PC-9 (cell line): Measurements from ENCODE around the gene CPLX4. TPM values are rescaled to one million over a fixed set of nuclear protein-coding genes. Genes with fewer than 3 reads are reported as not detected.

ENCODE experiments used
- BruUV-seq: library from RNA; stranded (reverse); fragments of 400-500 nt; replicated peaks from 2 replicates; lab custom pipeline; 2021; lab: Mats Ljungman, UMichigan
- CTCF ChIA-PET: fragments of 300-600 bp; sonication (Branson Sonifier 250); formaldehyde crosslinking; loops from one replicate; lab custom pipeline; 2022; ENCODE audit warnings: antibody characterized with exemption; lab: Charles Lee
- POLR2A ChIA-PET: fragments of 300-600 bp; sonication (Branson Sonifier 250); formaldehyde crosslinking; loops from one replicate; lab custom pipeline; 2022; ENCODE audit warnings: antibody characterized with exemption; ENCODE audit not compliant: unreplicated experiment; lab: Charles Lee
- DNase-seq, 2 experiments: peaks; one replicate each; pipeline versions ENCODE4 v3.0.0 to v3.0.0-alpha.2; 2015 to 2022; ENCODE audit warnings: mixed read lengths in 1 of 2
- H2AFZ ChIP-seq: fragments of 200-600 bp; sonication (generic); 2 replicates; pipeline ENCODE4 v1.8.1; 2017; ENCODE audit warnings: antibody characterized with exemption
- H3F3A ChIP-seq: fragments of 200-600 bp; sonication (generic); 2 replicates; pipeline ENCODE4 v1.8.1; 2017; ENCODE audit warnings: antibody characterized with exemption, mild to moderate bottlenecking, low read depth; ENCODE audit not compliant: insufficient read depth
- H3K27ac ChIP-seq: fragments of 200-600 bp; sonication (generic); 2 replicates; pipeline ENCODE4 v1.6.1; 2016; ENCODE audit warnings: mixed run types
- H3K27me3 ChIP-seq: fragments of 200-600 bp; sonication (generic); 2 replicates; pipeline ENCODE4 v1.6.1; 2016; ENCODE audit warnings: low read depth, mixed run types; ENCODE audit not compliant: insufficient read depth
- H3K36me3 ChIP-seq: fragments of 200-600 bp; sonication (generic); 2 replicates; pipeline ENCODE4 v1.6.1; 2016; ENCODE audit warnings: low read depth, mixed run types
- H3K4me1 ChIP-seq: fragments of 200-600 bp; sonication (generic); replicated peaks from 2 replicates; pipeline ENCODE4 v1.6.1; 2016; ENCODE audit warnings: mixed run types; ENCODE audit not compliant: insufficient read depth
- H3K4me2 ChIP-seq: fragments of 200-600 bp; sonication (generic); 2 replicates; pipeline ENCODE4 v1.6.1; 2017; ENCODE audit warnings: mixed run types
- H3K4me3 ChIP-seq: fragments of 200-600 bp; sonication (generic); 2 replicates; pipeline ENCODE4 v1.6.1; 2016; ENCODE audit warnings: mixed run types
- H3K79me2 ChIP-seq: fragments of 200-600 bp; sonication (generic); 2 replicates; pipeline ENCODE4 v1.6.1; 2017; ENCODE audit warnings: low read depth, mixed run types
- H3K9me2 ChIP-seq: fragments of 200-600 bp; sonication (generic); 2 replicates; pipeline ENCODE4 v1.8.1; 2017; ENCODE audit warnings: mild to moderate bottlenecking; ENCODE audit not compliant: insufficient read depth
- H3K9me3 ChIP-seq: fragments of 200-600 bp; sonication (generic); 2 replicates; pipeline ENCODE4 v1.8.1; 2016; ENCODE audit warnings: low read depth; ENCODE audit not compliant: insufficient read depth
- H4K20me1 ChIP-seq: fragments of 200-600 bp; sonication (generic); 2 replicates; pipeline ENCODE4 v1.8.1; 2017; ENCODE audit not compliant: insufficient read depth
- CTCF ChIP-seq: fragments of 200-600 bp; sonication (generic); conservative IDR thresholded peaks from 2 replicates; pipeline ENCODE4 v1.6.1; 2017; ENCODE audit warnings: mixed run types, antibody characterized with exemption, mild to moderate bottlenecking, moderate library complexity
- EZH2 ChIP-seq: fragments of 200-600 bp; sonication (generic); IDR thresholded peaks from 2 replicates; pipeline ENCODE4 v1.8.0; 2017; ENCODE audit warnings: antibody characterized with exemption, low read depth
- intact Hi-C: fragments of 100-400 bp; cut with micrococcal nuclease; formaldehyde crosslinking; loops from one replicate; pipeline ENCODE4 v1.10.0; 2022; ENCODE audit not compliant: unreplicated experiment
- total RNA-seq: library from RNA; stranded (reverse); gene quantifications from 2 replicates; pipeline ENCODE4 v1.2.3, GENCODE V29; 2021

The CPLX4 gene
- total RNA-seq, 1 experiment from 2014 or later: not detected

GRCh38 chr18:59354731-59355130 lies 36.3 kb upstream of the CPLX4 start:
- H3K4me3 ChIP-seq: no peak overlapping the region
- H3K9me3 ChIP-seq: no peaks in the 10 kb centered on the region
- intact Hi-C loops: loop anchor here (5.0 kb wide), 1 partner anchor 48 kb away; no protein-coding TSS in a partner anchor
- H3K27me3 ChIP-seq: no peaks in the 10 kb centered on the region
- BruUV-seq: no TSS peak
- POLR2A ChIA-PET: no interaction called here
- no peak overlapping the region for H3K27ac ChIP-seq
- peaks cover 17% of the 10 kb centered on the region for H3K4me1 ChIP-seq
- H2AFZ ChIP-seq: no peak overlapping the region
- peaks cover 50% of the 10 kb centered on the region for H3K79me2 ChIP-seq
- no peaks in the 10 kb centered on the region for H3K9me2 ChIP-seq
- CTCF ChIA-PET: no interaction called here
- no peak overlapping the region for H3K4me2 ChIP-seq
- H4K20me1 ChIP-seq: peaks cover 44% of the 10 kb centered on the region
- TF ChIP-seq CTCF (no peak), EZH2 (no peak)
- H3F3A ChIP-seq: peaks cover 6% of the 10 kb centered on the region; the same call in 1 of the 2 replicates
- no peak for DNase-seq
- peaks cover 63% of the 10 kb centered on the region for H3K36me3 ChIP-seq

- H3K4me2 ChIP-seq: no peak overlapping the region
- no peaks in the 10 kb centered on the region for H3K27me3 ChIP-seq
- peaks cover 41% of the 10 kb centered on the region for H3K79me2 ChIP-seq
- H3K27ac ChIP-seq: no peak overlapping the region
- H3K4me1 ChIP-seq: peaks cover 17% of the 10 kb centered on the region
- peaks cover 2% of the 10 kb centered on the region; the same call in 1 of the 2 replicates for H3F3A ChIP-seq
- TF ChIP-seq EZH2 (no peak), CTCF (no peak)
- peaks cover 44% of the 10 kb centered on the region for H4K20me1 ChIP-seq
- intact Hi-C loops: no loop called here
- ChIA-PET CTCF (no interaction called here), POLR2A (no interaction called here)
- H3K9me2 ChIP-seq: no peaks in the 10 kb centered on the region
- peaks cover 77% of the 10 kb centered on the region for H3K36me3 ChIP-seq
- H3K4me3 ChIP-seq: no peak overlapping the region
- H2AFZ ChIP-seq: no peak overlapping the region
- BruUV-seq: no TSS peak
- no peak for DNase-seq
- no peaks in the 10 kb centered on the region for H3K9me3 ChIP-seq
Observed at GRCh38 chr18:59353079-59353680, 34.7 kb upstream of the CPLX4 start.

- no peaks in the 10 kb centered on the region for H3K9me2 ChIP-seq
- CTCF ChIA-PET: no interaction called here
- TF ChIP-seq CTCF (no peak), EZH2 (no peak)
- no TSS peak for BruUV-seq
- DNase-seq: no peak
- no peak overlapping the region for H2AFZ ChIP-seq
- peaks cover 80% of the 10 kb centered on the region for H3K36me3 ChIP-seq
- no peak overlapping the region for H3K4me2 ChIP-seq
- H3F3A ChIP-seq: no peaks in the 10 kb centered on the region
- intact Hi-C loops: no loop called here
- POLR2A ChIA-PET: interaction anchor here (0.6 kb wide), 1 partner anchor 26 kb away, joined by 3 read pairs; no protein-coding TSS in a partner anchor
- H3K27ac ChIP-seq: no peak overlapping the region
- peaks cover 12% of the 10 kb centered on the region for H3K4me1 ChIP-seq
- no peak overlapping the region for H3K4me3 ChIP-seq
- no peaks in the 10 kb centered on the region for H3K9me3 ChIP-seq
- peaks cover 33% of the 10 kb centered on the region for H3K79me2 ChIP-seq
- no peaks in the 10 kb centered on the region for H3K27me3 ChIP-seq
- H4K20me1 ChIP-seq: peaks cover 39% of the 10 kb centered on the region
Observed at GRCh38 chr18:59352250-59352855, 33.9 kb upstream of the CPLX4 start.
